Muscle layer of colon (tissue), 2 donors: ENCODE measurements around the gene MUCL1.

Source experiments
- H3K27ac ChIP-seq: one replicate; pipeline ENCODE4 v1.7.0; 2013; ENCODE audit warnings: low read depth, mild to moderate bottlenecking, low read length, moderate library complexity
- H3K27me3 ChIP-seq, 2 donors: one replicate each; pipeline ENCODE4 v1.7.0; 2013; ENCODE audit warnings: low read length in 2 of 2, mild to moderate bottlenecking in 2 of 2; ENCODE audit not compliant: insufficient read depth in 2 of 2, control insufficient read depth in 1 of 2
- H3K36me3 ChIP-seq: one replicate; pipeline ENCODE4 v1.7.0; 2013; ENCODE audit warnings: mild to moderate bottlenecking, low read length; ENCODE audit not compliant: insufficient read depth
- H3K4me1 ChIP-seq: one replicate; pipeline ENCODE4 v1.7.0; 2013; ENCODE audit warnings: mild to moderate bottlenecking, low read length; ENCODE audit not compliant: insufficient read depth
- H3K4me3 ChIP-seq, 2 donors: one replicate each; pipeline ENCODE4 v1.7.0; 2013; ENCODE audit warnings: low read length in 2 of 2, low read depth in 1 of 2, mild to moderate bottlenecking in 1 of 2, moderate library complexity in 1 of 2
- H3K9ac ChIP-seq: one replicate; pipeline ENCODE4 v1.7.0; 2013; ENCODE audit warnings: low read length
- H3K9me3 ChIP-seq: one replicate; pipeline ENCODE4 v1.7.0; 2013; ENCODE audit warnings: mild to moderate bottlenecking, low read length
- donor health status: abdominal sarcoma.
- donor health status: Adenocarcinoma of cecum.

Gene MUCL1

DNA sequence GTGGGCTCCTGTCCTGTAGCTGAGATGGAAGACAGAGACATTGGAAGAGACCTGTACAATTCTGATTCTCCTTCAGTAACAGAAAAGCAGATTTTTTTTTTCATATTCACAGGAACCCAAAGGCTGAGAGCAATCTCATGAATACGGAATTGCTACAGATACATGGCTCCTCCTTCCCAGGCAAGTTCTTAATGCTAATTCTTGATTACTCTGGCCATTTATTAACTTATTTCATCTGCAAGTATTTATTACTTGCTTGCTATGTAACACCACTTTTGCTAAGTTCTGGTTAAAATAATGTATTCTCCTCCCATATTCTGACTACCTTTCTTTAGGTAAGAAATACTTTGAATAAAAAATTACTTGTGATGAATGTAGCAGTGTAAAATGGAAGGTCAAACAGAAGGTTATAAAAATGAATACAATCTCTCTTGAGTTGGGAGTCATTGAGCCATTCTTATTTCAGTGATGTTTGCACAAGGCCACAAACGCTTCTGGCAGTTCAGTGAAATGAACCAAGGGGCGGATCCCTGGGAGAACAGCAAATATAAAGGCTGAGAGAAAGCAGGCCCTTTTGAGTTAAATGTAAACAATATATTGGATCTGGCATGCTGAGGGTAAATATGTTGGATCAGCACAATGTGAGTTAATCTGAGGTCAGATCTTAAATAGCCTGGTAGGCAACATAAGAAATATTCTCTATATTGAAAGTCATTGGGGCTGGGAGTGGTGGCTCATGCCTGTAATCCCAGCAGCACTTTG is 37.6 kb downstream of the MUCL1 start:
- Histone ChIP-seq H3K9me3 (no peaks in the 10 kb centered on the region), H3K9ac (no peak overlapping the region), H3K27ac (no peak overlapping the region), H3K4me1 (no peaks in the 10 kb centered on the region), H3K27me3 (no peaks in the 10 kb centered on the region), H3K36me3 (no peaks in the 10 kb centered on the region), H3K4me3 (no peak overlapping the region)
